HEK293 (cell line): Measurements from ENCODE around the gene ATP6V1A.

Experiments used
- CTCF ChIA-PET: fragments of 350-600 bp; formaldehyde crosslinking; extraction: SDS; loops from one replicate; lab custom pipeline; 2021; ENCODE audit warnings: antibody characterized with exemption; lab: Yijun Ruan, JAX
- POLR2A ChIA-PET: fragments of 300-600 bp; formaldehyde crosslinking; extraction: SDS; loops from one replicate; lab custom pipeline; 2020; ENCODE audit warnings: antibody characterized with exemption, inconsistent platforms; lab: Yijun Ruan, JAX
- H3K27ac ChIP-seq: fragments of 200-500 bp; sonication (Bioruptor generic); 2 replicates; pipeline ENCODE4 v1.5.1; 2014; ENCODE audit warnings: low read depth, low read length, control low read depth, inconsistent platforms; ENCODE audit errors: extremely low read depth
- H3K36me3 ChIP-seq, 2 experiments: fragments of 200-500 bp in 1 of 2; sonication (Bioruptor generic) in 1 of 2; 1 replicate in 1 of 2; 2 replicates in 1 of 2; pipeline ENCODE4 v1.5.1; 2014 to 2017; ENCODE audit warnings: inconsistent platforms in 2 of 2, low read length in 2 of 2; ENCODE audit not compliant: control insufficient read depth in 2 of 2, insufficient read depth in 1 of 2
- H3K4me1 ChIP-seq: fragments of 200-500 bp; sonication (Bioruptor generic); 2 replicates; pipeline ENCODE4 v1.5.1; 2014; ENCODE audit warnings: mild to moderate bottlenecking, low read length, inconsistent platforms; ENCODE audit not compliant: control insufficient read depth, insufficient read depth
- H3K4me3 ChIP-seq: 2 replicates; pipeline ENCODE4 v1.5.1; 2011; ENCODE audit warnings: low read depth, mild to moderate bottlenecking, control low read depth, low read length, moderate library complexity
- H3K9me3 ChIP-seq: fragments of 200-500 bp; sonication (Bioruptor generic); 2 replicates; pipeline ENCODE4 v1.5.1; 2014; ENCODE audit warnings: low read depth, low read length, inconsistent platforms; ENCODE audit not compliant: control insufficient read depth, insufficient read depth
- KLF9 ChIP-seq: fragments of 450-650 bp; formaldehyde crosslinking; IDR thresholded peaks from 2 replicates; pipeline ENCODE4 v1.5.1; 2016; ENCODE audit warnings: missing biosample characterization, missing genetic modification characterization, low read depth
- PRDM1 ChIP-seq: fragments of 450-650 bp; formaldehyde crosslinking; IDR thresholded peaks from 2 replicates; pipeline ENCODE4; 2016; ENCODE audit warnings: missing biosample characterization, missing genetic modification characterization
- TRIM28 ChIP-seq: IDR thresholded peaks from 2 replicates; pipeline ENCODE4 v1.6.1; 2011; ENCODE audit warnings: low read length, control low read depth, borderline replicate concordance
- ZFP69B ChIP-seq: fragments of 450-650 bp; formaldehyde crosslinking; IDR thresholded peaks from 2 replicates; pipeline ENCODE4 v1.5.1; 2016; ENCODE audit warnings: missing biosample characterization, missing genetic modification characterization
- ZNF112 ChIP-seq: fragments of 450-650 bp; formaldehyde crosslinking; IDR thresholded peaks from 2 replicates; pipeline ENCODE4 v1.5.0; 2017; ENCODE audit warnings: missing biosample characterization, missing genetic modification characterization
- ZNF155 ChIP-seq: fragments of 450-650 bp; formaldehyde crosslinking; IDR thresholded peaks from 2 replicates; pipeline ENCODE4 v1.5.1; 2016; ENCODE audit warnings: missing biosample characterization, missing genetic modification characterization
- ZNF221 ChIP-seq: fragments of 450-650 bp; formaldehyde crosslinking; IDR thresholded peaks from 2 replicates; pipeline ENCODE4 v1.5.1; 2017; ENCODE audit warnings: missing biosample characterization, missing genetic modification characterization, borderline replicate concordance
- ZNF274 ChIP-seq, 2 experiments: fragments of 200-500 bp in 1 of 2; fragments of 450-650 bp in 1 of 2; sonication (Bioruptor generic) in 1 of 2; formaldehyde crosslinking in 1 of 2; IDR thresholded peaks; 2 replicates each; pipeline versions ENCODE4 v1.5.1 to v1.6.1; 2014 to 2016; ENCODE audit warnings: borderline replicate concordance in 1 of 2, inconsistent platforms in 1 of 2, low read length in 1 of 2, missing biosample characterization in 1 of 2, missing genetic modification characterization in 1 of 2
- ZNF529 ChIP-seq: fragments of 450-650 bp; formaldehyde crosslinking; IDR thresholded peaks from 2 replicates; pipeline ENCODE4 v1.5.1; 2017; ENCODE audit warnings: missing genetic modification characterization, missing biosample characterization; ENCODE audit not compliant: insufficient replicate concordance
- ZNF530 ChIP-seq: fragments of 450-650 bp; formaldehyde crosslinking; IDR thresholded peaks from 2 replicates; pipeline ENCODE4 v1.5.1; 2016; ENCODE audit warnings: low read depth, missing biosample characterization, missing genetic modification characterization
- ZNF544 ChIP-seq: fragments of 450-650 bp; formaldehyde crosslinking; IDR thresholded peaks from 2 replicates; pipeline ENCODE4 v1.5.0; 2017; ENCODE audit warnings: missing biosample characterization, missing genetic modification characterization
- ZNF561 ChIP-seq: fragments of 450-650 bp; IDR thresholded peaks from 2 replicates; pipeline ENCODE4 v1.5.1; 2018; ENCODE audit warnings: missing biosample characterization, missing genetic modification characterization, borderline replicate concordance
- ZNF571 ChIP-seq: fragments of 450-650 bp; formaldehyde crosslinking; IDR thresholded peaks from 2 replicates; pipeline ENCODE4 v1.5.0; 2017; ENCODE audit warnings: missing biosample characterization, missing genetic modification characterization
- ZNF600 ChIP-seq: fragments of 450-650 bp; formaldehyde crosslinking; IDR thresholded peaks from 2 replicates; pipeline ENCODE4 v1.5.1; 2016; ENCODE audit warnings: missing biosample characterization, missing genetic modification characterization
- ZNF654 ChIP-seq: fragments of 450-650 bp; formaldehyde crosslinking; IDR thresholded peaks from 2 replicates; pipeline ENCODE4 v1.5.1; 2016; ENCODE audit warnings: low read depth, missing biosample characterization, missing genetic modification characterization
- ZNF837 ChIP-seq: fragments of 450-650 bp; formaldehyde crosslinking; IDR thresholded peaks from 2 replicates; pipeline ENCODE4 v1.5.1; 2016; ENCODE audit warnings: missing biosample characterization, missing genetic modification characterization
- TF ChIP-seq, protein P1 (sequence below): fragments of 450-650 bp; IDR thresholded peaks from 2 replicates; pipeline ENCODE4 v1.5.1; 2018; ENCODE audit warnings: missing biosample characterization, mild to moderate bottlenecking, missing genetic modification characterization
- TF ChIP-seq, protein P2 (sequence below): fragments of 450-650 bp; formaldehyde crosslinking; IDR thresholded peaks from 2 replicates; pipeline ENCODE4 v1.5.1; 2017; ENCODE audit warnings: missing biosample characterization, missing genetic modification characterization
- TF ChIP-seq, protein P3 (sequence below): fragments of 450-650 bp; formaldehyde crosslinking; IDR thresholded peaks from 2 replicates; pipeline ENCODE4 v1.5.1; 2016; ENCODE audit warnings: missing biosample characterization, missing genetic modification characterization
- TF ChIP-seq, protein P4 (sequence below): fragments of 450-650 bp; formaldehyde crosslinking; IDR thresholded peaks from 2 replicates; pipeline ENCODE4 v1.5.1; 2016; ENCODE audit warnings: missing biosample characterization, missing genetic modification characterization

ATP6V1A gene

DNA sequence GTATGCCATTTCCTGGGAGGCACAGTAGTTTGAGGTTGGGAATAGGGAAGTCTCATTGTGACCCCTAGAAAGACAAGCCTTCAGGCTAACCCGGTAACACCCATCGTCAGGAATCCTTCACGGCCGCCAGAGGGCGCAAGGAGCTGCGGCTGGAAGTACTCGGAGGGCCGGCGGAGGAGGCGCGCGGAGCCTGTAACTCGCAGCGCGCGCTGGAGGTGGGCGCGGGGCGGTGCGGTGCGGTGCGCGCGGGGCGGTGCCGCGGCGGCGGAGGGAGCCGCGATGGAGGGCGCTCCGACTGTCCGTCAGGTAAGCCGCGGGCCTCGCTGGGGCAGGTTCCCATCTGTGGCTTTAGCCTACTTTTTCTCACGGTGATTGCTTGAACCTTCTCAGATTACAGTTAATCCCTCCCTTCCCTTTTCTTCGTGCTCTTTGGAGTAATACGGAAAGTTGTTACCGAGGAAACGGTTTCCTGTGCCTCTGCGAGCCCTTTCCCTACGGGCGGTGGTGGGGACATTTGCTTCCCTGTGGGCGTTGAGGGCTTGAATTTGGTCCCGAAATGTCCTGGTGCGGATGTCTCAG is 91.9 kb downstream of the ATP6V1A start, which contains the start of gene GRAMD1C (continued):
- TF ChIP-seq, protein P1, sequence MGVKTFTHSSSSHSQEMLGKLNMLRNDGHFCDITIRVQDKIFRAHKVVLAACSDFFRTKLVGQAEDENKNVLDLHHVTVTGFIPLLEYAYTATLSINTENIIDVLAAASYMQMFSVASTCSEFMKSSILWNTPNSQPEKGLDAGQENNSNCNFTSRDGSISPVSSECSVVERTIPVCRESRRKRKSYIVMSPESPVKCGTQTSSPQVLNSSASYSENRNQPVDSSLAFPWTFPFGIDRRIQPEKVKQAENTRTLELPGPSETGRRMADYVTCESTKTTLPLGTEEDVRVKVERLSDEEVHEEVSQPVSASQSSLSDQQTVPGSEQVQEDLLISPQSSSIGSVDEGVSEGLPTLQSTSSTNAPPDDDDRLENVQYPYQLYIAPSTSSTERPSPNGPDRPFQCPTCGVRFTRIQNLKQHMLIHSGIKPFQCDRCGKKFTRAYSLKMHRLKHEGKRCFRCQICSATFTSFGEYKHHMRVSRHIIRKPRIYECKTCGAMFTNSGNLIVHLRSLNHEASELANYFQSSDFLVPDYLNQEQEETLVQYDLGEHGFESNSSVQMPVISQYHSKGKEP (tag by site-specific recombination) = 0 out of 2 replicates have a peak, but pooled peaks have one; percentile 33
- TF ChIP-seq ZNF274 (IDR thresholded peaks at IDR 0.05; ENCODE audit: low read length) (no peak), ZNF274 (tag by site-specific recombination; IDR thresholded peaks at IDR 0.05; ENCODE audit: borderline replicate concordance) (no peak), TRIM28 (0 out of 2 replicates have a peak, but pooled peaks have one; percentile 55), ZNF561 (tag by site-specific recombination) (peak; percentile 82; the same call in 1 of the 2 replicates), ZNF600 (tag by site-specific recombination) (no peak), ZFP69B (0 out of 2 replicates have a peak, but pooled peaks have one; percentile 30)
- TF ChIP-seq, protein P2, sequence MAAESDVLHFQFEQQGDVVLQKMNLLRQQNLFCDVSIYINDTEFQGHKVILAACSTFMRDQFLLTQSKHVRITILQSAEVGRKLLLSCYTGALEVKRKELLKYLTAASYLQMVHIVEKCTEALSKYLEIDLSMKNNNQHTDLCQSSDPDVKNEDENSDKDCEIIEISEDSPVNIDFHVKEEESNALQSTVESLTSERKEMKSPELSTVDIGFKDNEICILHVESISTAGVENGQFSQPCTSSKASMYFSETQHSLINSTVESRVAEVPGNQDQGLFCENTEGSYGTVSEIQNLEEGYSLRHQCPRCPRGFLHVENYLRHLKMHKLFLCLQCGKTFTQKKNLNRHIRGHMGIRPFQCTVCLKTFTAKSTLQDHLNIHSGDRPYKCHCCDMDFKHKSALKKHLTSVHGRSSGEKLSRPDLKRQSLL (tag by site-specific recombination) = peak; percentile 20; the same call in 1 of the 2 replicates
- TF ChIP-seq, protein P3, sequence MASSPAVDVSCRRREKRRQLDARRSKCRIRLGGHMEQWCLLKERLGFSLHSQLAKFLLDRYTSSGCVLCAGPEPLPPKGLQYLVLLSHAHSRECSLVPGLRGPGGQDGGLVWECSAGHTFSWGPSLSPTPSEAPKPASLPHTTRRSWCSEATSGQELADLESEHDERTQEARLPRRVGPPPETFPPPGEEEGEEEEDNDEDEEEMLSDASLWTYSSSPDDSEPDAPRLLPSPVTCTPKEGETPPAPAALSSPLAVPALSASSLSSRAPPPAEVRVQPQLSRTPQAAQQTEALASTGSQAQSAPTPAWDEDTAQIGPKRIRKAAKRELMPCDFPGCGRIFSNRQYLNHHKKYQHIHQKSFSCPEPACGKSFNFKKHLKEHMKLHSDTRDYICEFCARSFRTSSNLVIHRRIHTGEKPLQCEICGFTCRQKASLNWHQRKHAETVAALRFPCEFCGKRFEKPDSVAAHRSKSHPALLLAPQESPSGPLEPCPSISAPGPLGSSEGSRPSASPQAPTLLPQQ (tag by site-specific recombination) = no peak; the same call in 1 of the 2 replicates
- TF ChIP-seq, all 188 proteins: peak for 28

DNA sequence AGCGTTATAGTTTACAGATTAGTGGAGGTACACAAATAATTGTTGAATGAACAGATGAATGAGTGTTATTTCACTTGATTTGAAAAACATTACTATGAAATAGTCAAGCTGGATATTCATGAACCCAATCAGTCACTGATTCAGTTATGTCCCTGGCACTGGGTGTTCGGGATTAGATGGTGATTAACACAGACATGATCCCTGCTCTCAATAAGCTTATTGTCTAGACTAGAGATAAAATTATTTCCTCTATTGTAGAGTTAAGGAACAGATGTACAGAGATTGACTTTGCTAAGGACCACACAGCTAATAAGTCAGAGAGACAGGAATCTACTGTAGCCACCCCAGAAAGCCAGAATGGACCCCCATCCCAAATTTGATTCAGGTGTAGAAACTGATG is 92.7 kb downstream of the ATP6V1A start:
- H3K4me1 ChIP-seq = no peaks in the 10 kb centered on the region
- TF ChIP-seq ZNF529 (no peak), ZNF112 (tag by site-specific recombination) (no peak), KLF9 (no peak), ZNF571 (tag by site-specific recombination) (no peak), ZNF221 (tag by site-specific recombination) (no peak), ZNF530 (no peak), ZNF837 (tag by site-specific recombination) (no peak), ZNF544 (no peak)
- H3K9me3 ChIP-seq = no peaks in the 10 kb centered on the region
- no peaks in the 10 kb centered on the region for H3K36me3 ChIP-seq
- H3K27ac ChIP-seq = no peak overlapping the region
- no peak overlapping the region for H3K4me3 ChIP-seq
- ChIA-PET POLR2A (interaction anchor here (0.6 kb wide), 1 partner anchor 113 kb away, joined by 3 read pairs; no protein-coding TSS in a partner anchor), CTCF (interaction anchor here (0.6 kb wide), 1 partner anchor 65 kb away, joined by 3 read pairs; no protein-coding TSS in a partner anchor)

DNA sequence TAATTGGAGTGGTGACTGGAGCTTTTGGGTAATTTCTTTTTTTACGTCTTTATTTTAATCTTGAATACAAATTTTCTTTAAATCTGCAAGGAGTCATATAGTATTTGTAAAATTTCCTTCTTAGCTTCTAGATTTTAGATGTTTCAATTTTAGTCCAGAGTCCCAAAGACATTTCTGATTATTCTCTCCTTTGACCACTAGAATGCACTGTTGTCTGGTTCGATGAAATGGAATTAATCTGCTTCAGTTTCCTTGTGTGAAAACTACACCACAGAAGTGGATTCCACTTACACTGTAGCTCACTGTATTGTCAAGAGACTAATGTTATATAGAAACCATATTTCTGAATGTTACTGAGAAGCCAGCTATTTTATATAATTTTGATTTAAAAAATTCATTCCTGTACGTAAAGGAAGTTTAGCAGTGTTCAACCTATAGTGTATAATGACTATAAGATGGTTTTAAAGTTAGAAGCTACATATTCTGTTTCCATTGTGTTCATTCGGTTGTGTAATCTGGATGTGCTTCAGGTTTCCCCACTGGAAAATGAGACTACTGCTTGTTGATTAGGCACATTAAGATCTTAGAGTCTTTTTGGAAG is 97.9 kb downstream of the ATP6V1A start:
- Histone ChIP-seq H3K36me3 (no peaks in the 10 kb centered on the region), H3K9me3 (no peaks in the 10 kb centered on the region), H3K27ac (no peak overlapping the region), H3K4me1 (no peaks in the 10 kb centered on the region), H3K4me3 (no peak overlapping the region)
- POLR2A ChIA-PET = no interaction called here
- CTCF ChIA-PET = interaction anchor here (0.6 to 2.0 kb wide), 23 partner anchors 10 to 1956 kb away, joined by 3 to 11 read pairs (median 4); no protein-coding TSS in a partner anchor
- TF ChIP-seq, protein P4, sequence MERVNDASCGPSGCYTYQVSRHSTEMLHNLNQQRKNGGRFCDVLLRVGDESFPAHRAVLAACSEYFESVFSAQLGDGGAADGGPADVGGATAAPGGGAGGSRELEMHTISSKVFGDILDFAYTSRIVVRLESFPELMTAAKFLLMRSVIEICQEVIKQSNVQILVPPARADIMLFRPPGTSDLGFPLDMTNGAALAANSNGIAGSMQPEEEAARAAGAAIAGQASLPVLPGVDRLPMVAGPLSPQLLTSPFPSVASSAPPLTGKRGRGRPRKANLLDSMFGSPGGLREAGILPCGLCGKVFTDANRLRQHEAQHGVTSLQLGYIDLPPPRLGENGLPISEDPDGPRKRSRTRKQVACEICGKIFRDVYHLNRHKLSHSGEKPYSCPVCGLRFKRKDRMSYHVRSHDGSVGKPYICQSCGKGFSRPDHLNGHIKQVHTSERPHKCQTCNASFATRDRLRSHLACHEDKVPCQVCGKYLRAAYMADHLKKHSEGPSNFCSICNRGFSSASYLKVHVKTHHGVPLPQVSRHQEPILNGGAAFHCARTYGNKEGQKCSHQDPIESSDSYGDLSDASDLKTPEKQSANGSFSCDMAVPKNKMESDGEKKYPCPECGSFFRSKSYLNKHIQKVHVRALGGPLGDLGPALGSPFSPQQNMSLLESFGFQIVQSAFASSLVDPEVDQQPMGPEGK (tag by site-specific recombination) = no peak
- TF ChIP-seq PRDM1 (tag by site-specific recombination) (0 out of 2 replicates have a peak, but pooled peaks have one; percentile 9), ZNF155 (tag by site-specific recombination) (no peak), ZNF654 (tag by site-specific recombination) (peak; percentile 57)
- TF ChIP-seq, all 188 proteins: peak for 2
